ENCODE data around the gene FGFR2.

- TF ChIP-seq POLR2AphosphoS5 (IDR thresholded peaks at IDR 0.05): peak; percentile 62
- TF ChIP-seq, protein P1, sequence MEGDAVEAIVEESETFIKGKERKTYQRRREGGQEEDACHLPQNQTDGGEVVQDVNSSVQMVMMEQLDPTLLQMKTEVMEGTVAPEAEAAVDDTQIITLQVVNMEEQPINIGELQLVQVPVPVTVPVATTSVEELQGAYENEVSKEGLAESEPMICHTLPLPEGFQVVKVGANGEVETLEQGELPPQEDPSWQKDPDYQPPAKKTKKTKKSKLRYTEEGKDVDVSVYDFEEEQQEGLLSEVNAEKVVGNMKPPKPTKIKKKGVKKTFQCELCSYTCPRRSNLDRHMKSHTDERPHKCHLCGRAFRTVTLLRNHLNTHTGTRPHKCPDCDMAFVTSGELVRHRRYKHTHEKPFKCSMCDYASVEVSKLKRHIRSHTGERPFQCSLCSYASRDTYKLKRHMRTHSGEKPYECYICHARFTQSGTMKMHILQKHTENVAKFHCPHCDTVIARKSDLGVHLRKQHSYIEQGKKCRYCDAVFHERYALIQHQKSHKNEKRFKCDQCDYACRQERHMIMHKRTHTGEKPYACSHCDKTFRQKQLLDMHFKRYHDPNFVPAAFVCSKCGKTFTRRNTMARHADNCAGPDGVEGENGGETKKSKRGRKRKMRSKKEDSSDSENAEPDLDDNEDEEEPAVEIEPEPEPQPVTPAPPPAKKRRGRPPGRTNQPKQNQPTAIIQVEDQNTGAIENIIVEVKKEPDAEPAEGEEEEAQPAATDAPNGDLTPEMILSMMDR (IDR thresholded peaks at IDR 0.05): no peak
- no peak for TF ChIP-seq POLR2A (IDR thresholded peaks at IDR 0.05)
Observed at GRCh38 chr10:121558238-121558637, 40.0 kb downstream of the FGFR2 start.
